Activated CD4-positive, CD25-positive, alpha-beta regulatory T cell treated with anti-CD3 and anti-CD28 coated beads, Interleukin-2, amount 50 U/mL, for 16 hours (primary cell): ENCODE data around the gene TOP1.

ENCODE experiments used
- DNase-seq: peaks from one replicate; pipeline ENCODE4 v3.0.0-alpha.2; 2020; ENCODE audit warnings: low read depth, low spot score

Gene TOP1

GRCh38 chr20:41057999-41058673, 29.5 kb downstream of the TOP1 start:
- no peak for DNase-seq

DNA sequence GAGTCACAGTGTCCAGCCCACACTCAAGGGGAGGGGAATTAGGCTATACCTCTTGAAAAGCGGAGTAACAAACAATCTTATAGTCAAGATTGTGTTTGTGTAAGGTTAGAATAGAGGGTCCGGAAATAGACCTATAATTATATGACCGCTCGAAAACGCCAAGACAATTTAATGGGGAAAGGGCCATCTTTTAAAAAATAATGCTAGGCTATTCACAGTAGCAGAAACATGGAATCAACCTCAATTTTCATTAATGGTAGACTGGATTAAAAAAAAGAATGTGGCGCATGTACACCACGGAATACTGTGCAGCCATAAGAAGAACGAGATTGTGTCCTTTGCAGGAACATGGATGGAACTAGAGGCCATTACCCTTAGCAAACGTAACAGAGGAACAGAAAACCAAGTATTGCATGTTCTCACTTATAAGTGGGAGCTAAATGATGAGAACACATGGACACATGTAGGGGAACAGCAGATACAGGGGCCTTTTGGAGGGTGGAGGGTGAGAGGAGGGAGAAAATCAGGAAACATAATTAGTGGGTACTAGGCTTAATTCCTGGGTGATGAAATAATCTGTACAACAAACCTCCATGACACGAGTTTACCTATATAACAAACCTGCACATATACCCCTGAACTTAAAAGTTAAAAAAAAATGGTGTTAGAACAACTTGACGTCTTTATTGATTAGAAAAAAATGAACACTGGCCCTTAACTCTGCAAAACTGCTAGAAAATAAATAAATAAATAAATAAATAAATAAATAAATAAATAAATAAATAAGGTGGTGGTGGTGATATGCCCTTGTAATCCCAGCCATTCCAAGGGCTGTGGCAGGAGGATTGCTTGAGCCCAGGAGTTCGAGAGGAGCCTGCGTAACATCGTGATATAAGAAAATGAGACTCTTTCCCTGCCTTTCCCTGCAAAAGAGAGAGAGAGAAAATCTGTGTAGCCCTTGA, 30.3 kb downstream of the TOP1 start:
- no peak for DNase-seq

DNA sequence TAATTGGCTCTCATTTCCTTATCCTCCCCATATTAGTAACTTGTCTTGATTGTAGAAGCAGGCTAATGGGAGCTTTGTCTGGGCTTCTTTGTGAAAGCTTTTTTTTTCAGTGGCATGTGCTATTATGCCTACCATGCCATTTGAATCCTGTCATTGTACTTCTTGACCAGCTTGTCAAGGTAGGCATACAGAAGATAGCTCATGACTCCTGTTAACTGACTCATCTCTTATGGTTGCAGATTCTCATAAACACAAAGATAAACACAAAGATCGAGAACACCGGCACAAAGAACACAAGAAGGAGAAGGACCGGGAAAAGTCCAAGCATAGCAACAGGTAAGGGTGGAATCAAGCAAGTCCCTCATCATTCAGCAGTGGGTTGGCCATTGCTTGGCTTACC, 32.5 kb downstream of the TOP1 start:
- no peak for DNase-seq

DNA sequence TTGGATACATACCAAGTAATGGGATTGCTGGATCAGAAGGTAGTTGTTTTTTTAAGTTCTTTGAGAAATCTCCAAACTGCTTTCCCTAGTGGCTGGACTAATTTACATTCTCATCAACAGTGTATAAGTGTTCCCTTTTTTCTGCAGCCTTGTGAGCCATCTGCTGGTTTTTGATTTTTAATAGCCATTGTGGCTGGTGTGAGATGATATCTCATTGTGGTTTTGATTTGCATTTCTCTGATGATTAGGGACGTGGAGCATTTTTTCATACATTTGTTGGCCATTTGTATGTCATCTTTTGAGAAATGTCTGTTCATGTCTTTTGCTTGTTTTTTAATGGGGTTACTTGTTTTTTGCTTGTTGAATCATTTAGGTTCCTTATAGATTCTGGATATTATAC, 34.8 kb downstream of the TOP1 start:
- DNase-seq: no peak

DNA sequence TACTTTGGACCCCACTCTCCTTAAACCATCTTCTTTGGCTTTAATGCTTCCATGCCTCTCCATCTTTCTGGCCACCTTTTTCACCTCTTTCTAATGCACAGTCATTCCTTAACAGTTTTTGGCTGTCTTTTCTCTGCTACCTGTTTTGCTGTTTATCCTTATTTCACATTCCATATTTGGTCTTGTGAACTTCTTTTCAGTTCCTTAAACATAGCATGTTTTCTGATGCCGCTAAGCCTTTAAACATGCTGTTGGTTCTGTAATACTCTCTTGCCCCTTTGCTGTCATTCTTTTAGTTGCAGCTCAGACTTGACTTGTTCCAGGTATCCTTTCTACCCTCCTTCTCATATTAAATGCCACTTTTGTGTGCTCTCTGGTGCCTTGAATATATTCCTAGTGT, 35.8 kb downstream of the TOP1 start:
- DNase-seq: no peak

DNA sequence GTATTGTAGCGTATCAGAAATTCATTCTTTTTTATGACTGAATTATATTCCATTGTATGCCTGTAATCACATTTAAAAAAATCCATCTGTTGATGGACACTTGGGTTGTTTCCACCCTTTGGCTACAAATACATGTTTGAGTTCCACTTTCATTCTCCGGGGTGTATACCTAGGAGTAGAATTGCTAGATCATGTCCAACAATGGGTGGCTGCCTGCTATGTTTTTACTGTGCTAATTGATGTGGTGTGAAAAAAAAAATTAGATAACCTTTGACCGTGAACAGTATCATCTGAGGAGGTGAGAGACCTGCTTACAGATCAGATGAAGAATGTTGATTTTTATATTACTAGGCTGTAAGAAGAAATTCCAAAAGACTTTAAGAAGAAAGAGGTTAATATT, 37.1 kb downstream of the TOP1 start:
- DNase-seq: no peak

- no peak for DNase-seq
Observed at GRCh38 chr20:41068806-41069205, 40.2 kb downstream of the TOP1 start.

DNA sequence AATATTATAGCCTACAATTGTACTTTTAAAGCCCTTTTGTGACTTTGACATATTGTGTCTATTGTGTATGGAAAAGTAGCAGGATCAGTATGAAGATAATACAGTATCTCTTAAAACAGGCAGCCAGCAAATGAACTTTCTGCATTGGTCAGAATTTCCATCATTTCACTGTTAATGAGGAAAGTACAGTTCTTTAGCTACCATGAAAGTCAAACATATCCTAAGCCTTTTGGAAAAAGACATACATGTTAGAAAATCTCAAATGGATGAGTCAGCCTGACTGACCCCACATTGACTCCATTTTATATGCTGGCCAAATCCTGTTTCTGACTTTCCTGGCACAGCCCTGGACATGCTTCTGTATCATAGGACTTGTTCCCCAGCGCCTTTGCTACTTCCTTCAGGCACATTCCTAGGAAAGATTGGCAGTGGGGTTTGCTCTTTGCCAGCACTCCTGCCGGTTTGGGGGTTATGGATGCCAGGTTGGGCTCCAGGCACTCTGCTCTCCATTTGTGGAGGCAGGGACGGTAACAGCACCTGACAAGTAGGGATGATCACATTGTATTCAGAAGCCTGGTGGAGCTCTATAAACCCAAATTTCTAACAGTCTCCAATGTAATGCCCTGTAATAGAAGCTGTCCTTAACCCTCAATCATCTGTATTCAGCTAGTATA, 43.7 kb downstream of the TOP1 start:
- no peak for DNase-seq

GRCh38 chr20:41072915-41073314, 44.3 kb downstream of the TOP1 start:
- no peak for DNase-seq

DNA sequence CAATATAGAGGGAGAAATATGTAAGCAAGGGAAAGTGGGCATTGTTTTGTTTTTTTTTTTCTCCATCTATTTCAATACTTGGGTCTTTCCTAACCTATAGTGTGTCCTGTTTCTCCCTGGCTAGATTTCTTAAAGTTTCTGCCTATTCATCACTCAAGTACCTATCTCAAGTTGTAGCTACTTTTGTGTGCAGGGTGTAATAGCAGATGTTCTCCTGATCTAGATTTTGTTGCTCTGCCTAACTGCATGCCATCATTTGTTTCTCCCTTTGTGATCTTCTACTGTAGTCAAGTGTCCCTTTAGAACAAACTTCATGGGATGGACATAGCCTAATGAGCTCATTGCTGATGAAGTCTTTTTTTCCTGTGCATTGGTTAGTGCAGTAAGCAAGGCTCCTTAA, 45.8 kb downstream of the TOP1 start:
- DNase-seq: no peak

- no peak for DNase-seq
Observed at GRCh38 chr20:41076776-41077175, 48.2 kb downstream of the TOP1 start.

DNA sequence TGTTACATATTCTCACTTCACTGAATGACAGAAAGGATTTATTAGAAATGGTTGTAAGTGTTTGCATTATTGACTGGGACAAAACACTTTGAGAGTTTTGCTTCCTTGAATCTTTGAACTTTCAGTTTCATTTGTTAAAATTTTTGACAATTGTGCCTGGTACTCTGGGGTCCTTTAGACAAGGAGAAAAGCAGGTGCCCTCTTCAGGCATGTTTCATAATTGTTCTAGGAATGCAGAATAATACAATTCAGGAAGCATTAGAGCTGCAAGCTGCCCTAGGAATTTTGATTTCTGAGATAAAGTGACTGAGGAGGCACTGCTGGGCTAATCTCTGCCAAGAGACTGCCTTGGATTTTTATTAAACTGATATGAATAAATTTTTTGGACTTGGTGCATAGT, 49.7 kb downstream of the TOP1 start:
- DNase-seq: no peak

DNA sequence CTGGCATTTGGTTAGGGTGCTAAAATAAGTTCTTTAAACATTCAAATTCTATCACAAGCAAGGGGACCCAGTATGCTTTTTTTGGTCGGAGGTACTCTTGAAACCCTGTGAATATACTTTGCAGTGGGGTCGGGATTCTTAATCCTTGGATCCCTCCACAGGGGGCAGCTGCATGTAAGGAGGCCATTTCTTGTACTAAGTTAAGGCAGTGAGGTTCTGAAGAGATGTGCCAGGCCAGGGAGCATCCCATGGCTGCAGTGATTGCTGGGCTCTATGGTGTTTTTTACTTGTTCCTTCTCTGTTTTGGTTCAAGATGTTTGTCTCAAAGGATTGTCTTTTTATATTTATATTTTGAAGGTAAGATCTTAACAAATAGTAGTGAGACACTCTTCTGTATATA, 50.4 kb downstream of the TOP1 start:
- DNase-seq: no peak

GRCh38 chr20:41080866-41081265, 52.2 kb downstream of the TOP1 start:
- no peak for DNase-seq

DNA sequence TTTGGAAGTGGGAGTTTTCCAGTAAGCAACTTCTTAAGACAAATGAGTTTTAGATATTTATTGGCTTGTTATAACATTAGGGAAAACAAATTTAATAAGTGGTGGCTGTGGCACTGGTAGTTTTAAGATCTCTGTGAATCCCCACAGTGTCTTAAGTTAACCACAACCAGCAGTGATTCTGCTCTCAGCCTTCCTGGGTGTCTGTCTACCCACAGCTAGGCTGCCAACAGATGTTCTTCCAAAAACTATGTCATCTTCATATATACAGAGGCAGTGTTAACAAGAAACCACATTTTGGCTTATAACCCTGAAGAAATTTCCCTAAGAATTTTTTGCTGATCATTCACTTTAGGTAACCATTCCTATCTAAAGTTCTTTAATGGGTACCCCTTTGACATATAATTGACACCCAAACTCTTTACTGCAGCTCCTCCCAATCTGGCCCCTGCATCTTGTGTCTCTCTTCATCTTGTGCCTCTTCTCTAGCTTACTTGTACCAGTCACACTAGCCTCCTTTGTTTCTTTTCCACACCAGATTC, 52.7 kb downstream of the TOP1 start:
- DNase-seq: no peak

GRCh38 chr20:41082306-41082705, 53.7 kb downstream of the TOP1 start:
- no peak for DNase-seq

DNA sequence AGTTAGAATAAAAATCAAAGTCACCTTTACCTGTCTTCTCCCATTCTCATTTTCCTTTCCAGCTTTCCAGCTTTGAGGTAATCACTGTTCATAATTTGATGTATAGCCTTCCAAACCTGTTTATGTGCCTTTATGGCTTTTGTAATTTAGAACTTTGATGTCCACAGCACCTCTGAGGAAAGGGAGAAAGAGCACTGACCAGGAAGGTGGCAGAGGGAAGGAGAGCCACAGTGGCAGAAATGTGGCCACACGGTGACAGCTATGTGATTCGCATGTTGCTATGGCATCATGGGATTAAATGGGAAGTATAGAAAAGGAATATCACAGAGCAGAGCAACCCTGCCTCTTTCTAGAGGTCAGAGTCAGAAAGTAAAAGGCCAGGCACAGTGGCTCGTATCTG, 57.0 kb downstream of the TOP1 start:
- DNase-seq: no peak

DNA sequence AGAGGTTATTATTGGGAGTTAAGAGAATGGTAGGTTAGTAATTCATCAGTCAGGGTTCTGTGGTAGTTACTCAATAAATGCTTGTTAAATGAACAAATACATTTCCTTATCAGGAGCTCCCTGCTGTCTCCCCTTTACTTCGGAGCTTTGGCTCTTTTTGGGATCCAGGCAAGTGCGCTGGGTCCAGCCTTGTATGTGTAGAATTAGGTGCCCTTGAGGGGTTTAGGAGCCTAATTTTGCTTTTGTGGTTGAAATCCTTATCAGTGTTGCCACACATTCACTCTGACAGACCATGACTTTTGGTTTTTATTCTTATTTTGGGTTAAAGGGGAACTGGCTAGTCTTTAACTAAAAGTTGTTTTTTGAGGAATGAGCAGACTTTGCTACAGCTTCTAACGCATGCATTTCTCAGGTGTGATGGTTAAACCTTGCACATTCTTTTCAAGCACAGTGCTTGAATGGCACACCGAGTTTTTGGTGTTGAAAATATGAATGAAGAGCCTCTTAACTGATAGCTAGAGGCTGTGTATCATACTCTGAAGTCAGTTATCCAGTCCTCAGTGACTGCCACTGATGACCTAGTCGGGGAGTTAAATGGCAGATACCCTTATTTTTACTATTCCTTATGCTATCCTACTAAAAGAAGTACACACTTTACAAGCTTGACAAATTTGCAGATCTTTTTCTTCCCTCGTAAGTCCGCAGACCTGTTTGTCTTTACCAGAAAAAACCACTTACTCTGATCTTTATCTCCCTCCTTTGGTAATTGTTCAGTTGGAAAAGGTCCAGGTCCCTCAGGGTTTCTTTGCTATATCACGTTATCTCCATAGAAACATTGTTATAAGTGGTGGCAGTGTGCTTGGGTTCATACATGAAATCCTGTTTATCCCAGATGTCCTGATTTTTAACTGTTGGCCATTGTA, 58.0 kb downstream of the TOP1 start:
- no peak for DNase-seq

- DNase-seq: no peak
Observed at GRCh38 chr20:41087325-41087685, 58.7 kb downstream of the TOP1 start.

DNA sequence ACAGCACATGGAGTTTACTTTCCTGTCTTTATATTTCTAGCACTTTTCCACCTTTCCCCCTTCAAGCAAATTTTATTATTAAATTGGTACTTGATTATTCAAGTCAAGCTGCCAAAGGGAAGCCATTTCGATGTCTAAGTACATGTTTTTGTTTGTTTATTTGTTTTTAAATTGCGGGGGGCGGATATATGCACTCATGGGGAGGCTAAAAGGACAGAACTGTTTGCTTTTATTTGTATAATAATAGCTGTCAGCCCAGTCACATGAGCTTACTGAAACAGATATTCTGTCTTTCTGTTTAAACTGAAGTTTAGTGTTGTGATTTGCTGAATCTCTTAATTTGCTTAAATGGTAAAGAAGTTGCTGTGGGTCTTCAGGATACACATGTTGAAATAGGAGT, 59.2 kb downstream of the TOP1 start:
- no peak for DNase-seq

DNA sequence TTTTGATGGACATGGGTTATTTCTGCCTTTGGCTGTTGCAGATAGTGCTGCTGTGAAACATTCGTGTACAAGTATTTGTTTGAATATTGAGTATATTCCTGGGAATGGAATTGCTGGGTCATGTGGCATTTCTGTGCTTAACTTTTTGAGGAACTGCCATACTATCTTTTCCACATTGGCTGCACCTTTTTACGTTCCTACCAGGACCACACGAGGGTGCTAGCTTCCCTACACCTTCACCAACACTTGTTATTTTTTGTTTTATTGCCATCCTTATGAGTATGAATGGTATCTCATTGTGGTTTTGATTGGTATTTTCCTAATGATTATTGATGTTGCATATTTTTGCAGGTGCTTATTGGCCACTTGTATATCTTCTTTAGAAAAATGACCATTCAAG, 60.9 kb downstream of the TOP1 start:
- no peak for DNase-seq
